HG03060 (cell line): Measurements from ENCODE around the gene APAF1.

Experiments used
- ATAC-seq: cut with Tn5 transposase; IDR thresholded peaks from one replicate; pipeline ENCODE4 v1.9.1; 2021; ENCODE audit warnings: low read depth, moderate number of reproducible peaks; ENCODE audit not compliant: unreplicated experiment

The APAF1 gene

GRCh38 chr12:98721204-98721702, 76.2 kb downstream of the APAF1 start:
- ATAC-seq = no peak

GRCh38 chr12:98724384-98725155, 79.5 kb downstream of the APAF1 start:
- no peak for ATAC-seq

GRCh38 chr12:98725476-98726247, 80.6 kb downstream of the APAF1 start:
- ATAC-seq = peak; percentile 70

GRCh38 chr12:98727196-98727595, 82.1 kb downstream of the APAF1 start:
- no peak for ATAC-seq

- no peak for ATAC-seq
These were observed 85.3 kb downstream of the APAF1 start for GRCh38 chr12:98730412-98730811.

GRCh38 chr12:98733667-98734350, 88.7 kb downstream of the APAF1 start:
- no peak for ATAC-seq

GRCh38 chr12:98735821-98736220, 90.7 kb downstream of the APAF1 start:
- no peak for ATAC-seq

GRCh38 chr12:98736352-98737321, 91.5 kb downstream of the APAF1 start:
- ATAC-seq = no peak

GRCh38 chr12:98737322-98737712, 92.2 kb downstream of the APAF1 start:
- no peak for ATAC-seq

GRCh38 chr12:98738002-98738401, 92.9 kb downstream of the APAF1 start:
- ATAC-seq = no peak

GRCh38 chr12:98738539-98738938, 93.4 kb downstream of the APAF1 start:
- ATAC-seq = no peak

- no peak for ATAC-seq
These were observed 95.7 kb downstream of the APAF1 start for GRCh38 chr12:98740751-98741150.

- ATAC-seq = no peak
These were observed 96.1 kb downstream of the APAF1 start for GRCh38 chr12:98741196-98741555.

GRCh38 chr12:98741556-98742265, 96.6 kb downstream of the APAF1 start:
- no peak for ATAC-seq

- no peak for ATAC-seq
These were observed 98.4 kb downstream of the APAF1 start for GRCh38 chr12:98743362-98743953.

- ATAC-seq = no peak
These were observed 99.6 kb downstream of the APAF1 start for GRCh38 chr12:98744680-98745079.

GRCh38 chr12:98745578-98746391, 100.7 kb downstream of the APAF1 start:
- ATAC-seq = no peak

GRCh38 chr12:98748463-98748862, 103.4 kb downstream of the APAF1 start:
- ATAC-seq = no peak
